ENCODE results near the gene DCAF8L2.
"Not testable (repeated sequence)": the region's sequence is repeated elsewhere in the genome, so short reads cannot be mapped to it uniquely, and the experiment has no call there.

The DCAF8L2 gene

GRCh38 chrX:27675493-27675892 lies 85.3 kb downstream of the DCAF8L2 start:
- in situ Hi-C loops (cut with MboI; ENCODE audit: low sequenced_read_pairs): no loop called here

GRCh38 chrX:27679281-27679680 lies 89.1 kb downstream of the DCAF8L2 start:
- in situ Hi-C loops (cut with MboI; ENCODE audit: low sequenced_read_pairs): no loop called here

DNA sequence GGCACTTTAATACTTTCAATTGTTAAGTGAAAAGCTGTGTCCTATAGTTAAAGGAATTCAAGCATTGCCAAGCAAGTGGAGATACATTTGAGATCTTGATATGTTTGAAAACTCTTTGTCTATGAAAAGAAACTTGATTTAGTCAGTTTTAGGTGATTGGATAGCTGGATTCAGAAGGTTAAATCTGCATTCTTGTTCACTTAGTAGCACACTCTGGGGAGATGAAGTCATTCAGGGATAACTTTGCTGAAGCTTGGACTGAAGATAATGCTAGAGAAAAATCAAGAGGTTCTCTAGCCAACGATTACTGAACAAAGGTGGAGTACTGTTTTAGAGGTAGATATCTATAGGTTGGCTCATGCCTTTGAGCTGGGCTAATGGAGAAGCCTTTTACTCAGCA lies 90.6 kb downstream of the DCAF8L2 start:
- in situ Hi-C loops (cut with MboI; ENCODE audit: low sequenced_read_pairs): no loop called here

DNA sequence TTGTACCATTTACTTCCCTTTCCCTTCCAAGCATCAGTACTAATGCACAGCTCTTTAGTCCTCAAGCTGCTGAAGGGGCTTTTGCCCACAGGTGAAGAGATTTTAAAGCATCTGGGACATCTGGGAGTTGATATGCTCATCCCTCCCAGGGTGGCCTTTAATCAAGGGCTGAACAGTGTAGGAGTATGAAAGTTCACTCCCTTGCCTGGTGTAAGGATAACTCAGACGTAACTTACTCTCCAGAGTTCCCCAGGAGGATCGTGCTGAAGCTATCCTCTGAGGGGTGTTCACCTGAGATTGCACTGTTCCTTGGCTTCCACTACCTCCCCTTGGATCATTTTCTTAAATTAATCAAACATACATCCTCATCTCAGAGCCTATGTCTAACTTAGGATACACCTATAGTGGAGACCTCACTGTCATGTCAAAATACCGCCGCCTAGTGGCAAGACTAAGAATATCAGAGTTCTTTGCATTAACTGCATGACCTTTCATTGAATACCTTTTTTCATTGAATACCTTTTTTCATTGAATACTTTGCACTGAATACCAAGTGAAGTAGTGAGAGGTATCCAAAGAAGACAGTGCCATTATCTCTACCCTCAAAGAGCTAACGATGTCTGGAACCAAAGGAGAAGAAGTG lies 93.5 kb downstream of the DCAF8L2 start:
- in situ Hi-C loops (cut with MboI; ENCODE audit: low sequenced_read_pairs): not testable (repeated sequence)

DNA sequence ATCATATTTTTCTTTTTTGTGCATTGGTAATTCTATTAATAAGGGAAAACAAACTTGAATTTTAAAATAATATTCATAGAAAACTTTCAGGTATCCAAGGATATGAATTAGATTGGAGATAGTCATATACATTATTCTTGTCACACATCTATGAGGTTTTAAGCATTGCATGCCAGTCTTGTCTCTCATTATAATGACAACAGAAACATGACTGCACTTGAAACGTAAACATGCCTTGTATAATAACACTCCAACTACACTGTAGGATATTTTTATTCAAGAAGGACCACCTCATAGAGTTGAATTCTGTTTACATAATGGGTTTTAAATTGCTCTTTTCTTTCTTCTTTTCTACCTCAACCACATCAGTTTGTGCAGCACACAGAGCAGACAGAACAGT lies 104.5 kb downstream of the DCAF8L2 start:
- in situ Hi-C loops (cut with MboI; ENCODE audit: low sequenced_read_pairs): no loop called here

DNA sequence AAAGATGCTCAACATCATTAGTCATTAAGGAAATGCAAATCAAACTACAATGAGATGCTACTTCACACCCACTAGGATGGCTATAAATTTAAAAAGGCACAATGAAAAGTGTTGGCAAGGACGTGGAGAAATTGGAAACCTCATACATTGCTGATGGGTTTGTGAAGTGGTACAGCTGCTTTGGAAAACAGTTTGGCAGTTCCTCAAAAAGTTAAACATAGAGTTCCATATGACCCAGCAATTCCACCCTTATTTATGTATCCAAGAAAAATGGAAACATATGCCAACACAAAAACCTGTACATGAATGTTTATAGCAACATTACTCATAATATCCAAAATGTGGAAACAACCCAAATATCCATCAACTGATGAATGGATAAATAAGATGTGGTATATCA lies 116.4 kb downstream of the DCAF8L2 start:
- in situ Hi-C loops (cut with MboI; ENCODE audit: low sequenced_read_pairs): no loop called here

DNA sequence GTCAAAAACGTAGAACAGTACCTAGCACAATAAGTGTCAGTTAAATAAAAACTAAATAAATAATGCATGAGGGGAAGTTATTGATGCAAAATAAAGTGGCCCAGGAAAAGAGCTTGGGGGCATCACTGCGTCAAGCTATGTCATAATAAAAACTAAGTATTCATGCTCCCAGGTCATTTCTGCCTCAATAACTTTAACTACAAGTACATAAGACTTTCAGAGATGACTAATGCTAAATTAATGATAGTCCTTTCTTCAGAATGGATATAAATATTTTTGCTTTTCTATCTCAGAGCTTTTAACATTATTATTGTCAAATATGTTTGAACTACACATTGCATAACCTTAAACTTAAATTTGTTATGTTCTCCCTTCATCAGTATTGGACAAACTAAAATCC lies 125.5 kb downstream of the DCAF8L2 start:
- in situ Hi-C loops (cut with MboI; ENCODE audit: low sequenced_read_pairs): no loop called here

- in situ Hi-C loops (cut with MboI; ENCODE audit: low sequenced_read_pairs): no loop called here
These were observed 138.1 kb downstream of the DCAF8L2 start for GRCh38 chrX:27728291-27728690.

DNA sequence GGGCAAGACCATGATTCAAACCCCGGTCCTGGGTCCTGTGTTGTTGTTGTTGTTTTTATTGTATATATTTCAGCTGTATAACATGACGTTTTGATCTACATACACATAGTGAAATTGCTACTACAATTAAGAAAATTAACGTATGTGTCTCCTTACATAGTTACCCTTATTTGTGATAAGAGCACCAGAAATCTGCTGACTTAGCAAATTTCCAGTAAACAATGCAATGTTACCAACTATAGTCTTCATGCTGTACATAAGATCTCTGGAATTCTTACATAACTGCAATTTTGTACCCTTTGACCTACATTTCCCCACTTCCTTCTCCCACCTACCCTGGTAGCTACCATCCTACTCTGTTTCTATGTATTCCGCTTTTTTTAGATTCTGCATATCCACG lies 141.8 kb downstream of the DCAF8L2 start:
- in situ Hi-C loops (cut with MboI; ENCODE audit: low sequenced_read_pairs): no loop called here

- in situ Hi-C loops (cut with MboI; ENCODE audit: low sequenced_read_pairs): no loop called here
These were observed 145.8 kb downstream of the DCAF8L2 start for GRCh38 chrX:27735914-27736313.

GRCh38 chrX:27740933-27741332 lies 150.8 kb downstream of the DCAF8L2 start:
- in situ Hi-C loops (cut with MboI; ENCODE audit: low sequenced_read_pairs): no loop called here

DNA sequence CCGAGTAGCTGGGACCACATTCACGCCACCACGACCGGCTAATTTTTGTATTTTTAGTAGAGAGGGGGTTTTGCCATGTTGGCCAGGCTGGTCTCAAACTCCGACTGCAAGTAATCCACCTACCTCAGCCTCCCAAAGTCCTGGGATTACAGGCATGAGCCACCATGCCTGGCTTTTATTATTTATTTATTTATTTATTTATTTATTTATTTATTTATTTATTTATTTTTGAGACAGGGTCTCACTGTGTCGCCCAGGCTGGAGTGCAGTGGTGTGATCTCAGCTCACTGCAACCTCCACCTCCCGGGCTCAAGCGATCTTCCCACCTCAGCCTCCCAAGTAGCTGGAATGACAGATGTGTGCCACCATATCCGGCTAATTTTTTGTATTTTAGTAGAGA lies 153.4 kb downstream of the DCAF8L2 start:
- in situ Hi-C loops (cut with MboI; ENCODE audit: low sequenced_read_pairs): not testable (repeated sequence)

GRCh38 chrX:27746516-27746915 lies 156.4 kb downstream of the DCAF8L2 start:
- in situ Hi-C loops (cut with MboI; ENCODE audit: low sequenced_read_pairs): no loop called here

GRCh38 chrX:27750298-27750697 lies 160.2 kb downstream of the DCAF8L2 start:
- in situ Hi-C loops (cut with MboI; ENCODE audit: low sequenced_read_pairs): not testable (repeated sequence)

- in situ Hi-C loops (cut with MboI; ENCODE audit: low sequenced_read_pairs): no loop called here
These were observed 161.8 kb downstream of the DCAF8L2 start for GRCh38 chrX:27751976-27752375.

DNA sequence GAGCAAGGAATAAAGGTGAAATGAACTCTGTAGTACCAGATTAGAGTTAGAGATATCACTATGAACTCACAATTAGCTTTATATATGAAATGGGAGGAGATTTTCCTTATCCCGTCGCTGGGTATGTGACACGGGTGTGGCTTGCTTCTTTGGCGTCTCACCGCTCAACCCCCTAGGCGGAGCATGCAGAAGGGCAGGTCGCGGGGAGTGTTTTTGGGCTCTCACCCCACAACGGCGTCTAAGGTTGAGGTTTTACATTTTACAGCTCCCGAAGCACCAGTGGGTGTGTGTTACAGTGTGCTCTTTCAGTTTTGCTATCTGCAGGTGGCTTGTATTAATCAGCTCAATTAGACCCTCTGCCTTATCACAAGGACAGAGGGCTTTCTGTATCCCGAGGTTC lies 175.6 kb downstream of the DCAF8L2 start:
- in situ Hi-C loops (cut with MboI; ENCODE audit: low sequenced_read_pairs): no loop called here

DNA sequence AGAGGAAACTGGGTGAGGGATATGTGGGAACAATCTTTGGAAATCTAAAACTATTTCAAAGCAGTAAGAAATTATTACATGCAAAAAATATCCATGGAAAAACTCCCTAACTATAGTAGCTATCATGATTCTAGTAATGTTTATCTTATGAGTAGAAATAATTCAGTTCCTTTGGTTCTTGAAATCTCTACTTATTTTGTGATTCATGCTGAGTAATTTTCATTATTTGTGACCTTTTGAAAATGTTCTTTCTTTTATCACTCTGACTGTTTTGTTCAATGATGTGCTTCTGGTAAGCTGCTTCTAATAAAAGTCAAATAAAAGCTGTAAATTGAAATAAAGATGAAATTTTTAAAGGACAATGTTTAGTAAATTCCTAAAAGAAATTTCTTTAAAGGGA lies 177.2 kb downstream of the DCAF8L2 start:
- in situ Hi-C loops (cut with MboI; ENCODE audit: low sequenced_read_pairs): no loop called here

DNA sequence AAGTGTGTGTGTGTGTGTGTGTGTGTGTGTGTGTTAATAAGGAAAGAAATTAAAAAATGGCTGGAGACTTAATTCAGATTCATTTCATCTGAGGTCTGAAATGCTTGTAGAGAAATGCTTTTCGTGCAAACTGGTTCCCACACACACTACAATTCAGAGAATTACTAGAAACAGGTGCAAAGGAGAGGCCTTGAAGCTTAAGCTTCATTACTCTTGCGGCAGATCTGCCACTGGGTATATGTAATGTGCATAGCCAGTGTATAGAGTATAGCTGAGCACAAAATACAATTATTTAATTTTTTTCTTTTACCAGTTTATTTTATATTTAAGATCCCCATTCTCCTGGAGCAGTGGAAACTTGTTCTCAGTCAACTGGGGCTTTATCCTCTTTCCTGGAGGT lies 185.8 kb downstream of the DCAF8L2 start:
- in situ Hi-C loops (cut with MboI; ENCODE audit: low sequenced_read_pairs): no loop called here

DNA sequence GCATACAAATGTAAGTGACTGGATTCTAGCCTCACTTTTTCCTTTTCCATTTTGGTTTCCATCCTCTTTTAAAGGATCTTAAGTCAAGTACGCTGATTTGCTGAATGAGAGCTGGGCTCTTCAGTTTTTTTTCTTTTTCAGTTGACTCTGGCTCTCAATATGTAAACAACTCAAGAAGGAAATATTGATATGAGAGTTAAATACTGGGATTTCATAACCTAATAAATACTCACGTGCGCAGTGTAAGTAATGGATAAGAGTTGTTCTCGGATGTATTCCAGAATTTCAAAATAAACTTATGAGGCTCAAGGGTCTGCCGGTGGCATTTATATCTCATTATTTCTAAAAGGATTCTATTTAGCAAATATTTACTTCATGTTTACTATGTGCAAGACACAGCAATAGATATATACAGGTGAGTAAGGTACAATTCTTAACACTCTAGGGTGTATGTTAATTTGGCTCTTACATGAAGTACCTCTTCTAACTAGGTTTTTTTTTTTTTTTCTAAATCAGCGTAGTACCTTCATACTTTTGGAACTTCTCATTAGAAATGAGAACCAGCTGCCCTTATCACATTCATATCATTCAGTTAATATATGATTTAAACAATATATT lies 206.6 kb downstream of the DCAF8L2 start:
- in situ Hi-C loops (cut with MboI; ENCODE audit: low sequenced_read_pairs): no loop called here

DNA sequence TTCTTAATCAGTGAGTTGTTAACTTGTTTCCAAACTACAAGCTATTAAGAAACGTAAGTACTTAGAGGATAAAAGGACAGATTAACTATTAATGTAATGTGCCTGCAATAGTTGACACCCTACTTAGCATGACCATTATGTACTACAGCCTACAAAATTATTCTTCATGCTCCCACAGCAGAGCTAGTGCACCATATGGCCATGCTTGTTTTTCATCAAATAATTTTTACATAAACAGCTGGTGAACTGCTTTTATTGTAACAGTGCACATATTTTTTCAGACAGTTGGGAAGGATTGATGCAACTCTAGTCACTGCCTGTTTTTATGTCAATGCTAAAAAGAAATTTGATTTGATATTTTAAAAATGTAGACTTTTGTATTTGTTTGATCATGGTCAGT lies 207.4 kb downstream of the DCAF8L2 start:
- in situ Hi-C loops (cut with MboI; ENCODE audit: low sequenced_read_pairs): no loop called here

Measured in HL-60/S4 treated with retinoic acid at 250 ng/mL for 4 days and 3 days (cell line).